ENCODE results near the gene ETFDH. TPM values are rescaled to one million over a fixed set of nuclear protein-coding genes. Genes with fewer than 3 reads are reported as not detected.

The ETFDH gene
- total RNA-seq, 1 experiment from 2014 or later, result 21.0 TPM

- H3K27me3 ChIP-seq (ENCODE audit: insufficient read depth, low read depth), result no peaks in the 10 kb centered on the region
- H3K9me2 ChIP-seq (ENCODE audit: insufficient read depth), result no peaks in the 10 kb centered on the region
- no peaks in the 10 kb centered on the region for H3K36me3 ChIP-seq (ENCODE audit: low read depth)
- no peak overlapping the region for H3K4me2 ChIP-seq
- no peak overlapping the region for H2AFZ ChIP-seq
- ChIA-PET CTCF (no interaction called here), POLR2A (ENCODE audit: unreplicated experiment) (no interaction called here)
- H3K9me3 ChIP-seq (ENCODE audit: insufficient read depth, low read depth), result no peaks in the 10 kb centered on the region
- H4K20me1 ChIP-seq (ENCODE audit: insufficient read depth), result no peaks in the 10 kb centered on the region
- intact Hi-C loops (cut with micrococcal nuclease; ENCODE audit: unreplicated experiment), result no loop called here
- no peaks in the 10 kb centered on the region for H3F3A ChIP-seq (ENCODE audit: insufficient read depth, low read depth)
- H3K4me3 ChIP-seq, result no peak overlapping the region
- no peak overlapping the region for H3K27ac ChIP-seq
- DNase-seq, result no peak
- TF ChIP-seq CTCF (conservative IDR thresholded peaks at IDR 0.05), result no peak
- no peak for TF ChIP-seq EZH2 (IDR thresholded peaks at IDR 0.05; ENCODE audit: low read depth)
- H3K79me2 ChIP-seq (ENCODE audit: low read depth), result no peaks in the 10 kb centered on the region
- no peaks in the 10 kb centered on the region for H3K4me1 ChIP-seq (replicated peaks; ENCODE audit: insufficient read depth)
- BruUV-seq (replicated peaks), result no TSS peak
These were observed 27.3 kb upstream of the ETFDH start for GRCh38 chr4:158644760-158645159.

- H3K9me2 ChIP-seq (ENCODE audit: insufficient read depth), result no peaks in the 10 kb centered on the region
- no peaks in the 10 kb centered on the region for H3K9me3 ChIP-seq (ENCODE audit: insufficient read depth, low read depth)
- no peak for DNase-seq
- H3K4me2 ChIP-seq, result no peak overlapping the region
- no TSS peak for BruUV-seq (replicated peaks)
- no peaks in the 10 kb centered on the region for H3K36me3 ChIP-seq (ENCODE audit: low read depth)
- H2AFZ ChIP-seq, result no peak overlapping the region
- no peaks in the 10 kb centered on the region for H3K79me2 ChIP-seq (ENCODE audit: low read depth)
- TF ChIP-seq CTCF (conservative IDR thresholded peaks at IDR 0.05) (no peak), EZH2 (IDR thresholded peaks at IDR 0.05; ENCODE audit: low read depth) (no peak)
- H3F3A ChIP-seq (ENCODE audit: insufficient read depth, low read depth), result no peaks in the 10 kb centered on the region
- no peaks in the 10 kb centered on the region for H3K27me3 ChIP-seq (ENCODE audit: insufficient read depth, low read depth)
- ChIA-PET CTCF (no interaction called here), POLR2A (ENCODE audit: unreplicated experiment) (no interaction called here)
- H3K4me1 ChIP-seq (replicated peaks; ENCODE audit: insufficient read depth), result no peaks in the 10 kb centered on the region
- no peak overlapping the region for H3K27ac ChIP-seq
- intact Hi-C loops (cut with micrococcal nuclease; ENCODE audit: unreplicated experiment), result no loop called here
- no peak overlapping the region for H3K4me3 ChIP-seq
- H4K20me1 ChIP-seq (ENCODE audit: insufficient read depth), result no peaks in the 10 kb centered on the region
These were observed 22.9 kb upstream of the ETFDH start for GRCh38 chr4:158649111-158649680.

- Histone ChIP-seq H3K9me3 (ENCODE audit: insufficient read depth, low read depth) (no peaks in the 10 kb centered on the region), H3K4me3 (no peak overlapping the region), H3K27ac (no peak overlapping the region), H3K79me2 (ENCODE audit: low read depth) (no peaks in the 10 kb centered on the region), H3K4me1 (replicated peaks; ENCODE audit: insufficient read depth) (no peaks in the 10 kb centered on the region), H3K9me2 (ENCODE audit: insufficient read depth) (no peaks in the 10 kb centered on the region), H3K4me2 (peak overlapping the region; percentile 23; the same call in 1 of the 2 replicates), H3K27me3 (ENCODE audit: insufficient read depth, low read depth) (no peaks in the 10 kb centered on the region), H3K36me3 (ENCODE audit: low read depth) (no peaks in the 10 kb centered on the region), H2AFZ (peak overlapping the region; percentile 76; the same call in 1 of the 2 replicates), H4K20me1 (ENCODE audit: insufficient read depth) (no peaks in the 10 kb centered on the region), H3F3A (ENCODE audit: insufficient read depth, low read depth) (no peaks in the 10 kb centered on the region)
- intact Hi-C loops (cut with micrococcal nuclease; ENCODE audit: unreplicated experiment), result no loop called here
- TF ChIP-seq CTCF (conservative IDR thresholded peaks at IDR 0.05), result no peak
- TF ChIP-seq EZH2 (IDR thresholded peaks at IDR 0.05; ENCODE audit: low read depth), result no peak
- ChIA-PET POLR2A (ENCODE audit: unreplicated experiment) (no interaction called here), CTCF (no interaction called here)
- no TSS peak for BruUV-seq (replicated peaks)
- DNase-seq, result no peak
These were observed 19.2 kb upstream of the ETFDH start for GRCh38 chr4:158652920-158653319.
